GM12892 (cell line): ENCODE data around the gene SLC12A4.
A peak's percentile ranks its signal among the peaks of the same experiment; 100 is the strongest.

Source experiments
- POLR2A ChIP-seq: IDR thresholded peaks from 2 replicates; pipeline ENCODE4 v1.6.1; 2011; ENCODE audit warnings: low read depth, low read length, control low read depth
- POLR2AphosphoS5 ChIP-seq: IDR thresholded peaks from 2 replicates; pipeline ENCODE4 v1.6.1; 2011; ENCODE audit warnings: low read depth, low read length, control low read depth

DNA sequence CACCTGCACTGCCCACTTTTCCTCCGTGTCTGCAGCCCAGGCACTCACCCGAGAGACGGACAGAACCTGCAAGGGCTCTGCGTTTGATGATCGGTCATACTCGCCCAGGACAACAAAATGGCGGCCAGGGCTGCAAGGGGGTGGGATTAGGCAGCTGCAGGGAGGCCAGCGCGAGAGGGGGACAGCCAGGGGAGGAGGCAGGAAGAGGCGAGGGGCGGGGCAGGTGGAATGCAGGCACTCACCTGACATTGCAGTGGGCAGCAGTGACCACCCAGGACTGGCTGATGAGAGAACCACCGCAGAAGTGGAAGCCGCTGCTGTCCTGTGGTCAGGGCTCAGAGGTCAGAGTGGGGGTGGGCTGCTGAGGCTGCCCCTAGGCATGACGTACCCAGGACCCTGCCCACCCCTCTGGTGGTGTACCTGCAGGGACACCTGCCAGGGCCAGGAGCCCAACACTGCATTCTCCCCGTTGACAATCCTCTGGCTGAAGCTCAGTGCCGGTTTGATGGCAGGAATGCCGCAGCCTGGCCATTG, 37.7 kb downstream of the SLC12A4 start:
- TF ChIP-seq POLR2AphosphoS5 (no peak; the same call in 1 of the 2 replicates), POLR2A (peak; percentile 57)
